HG03280 (cell line): ENCODE measurements around the gene PIP4K2C.
"Not testable (repeated sequence)": the region's sequence is repeated elsewhere in the genome, so short reads cannot be mapped to it uniquely, and the experiment has no call there.

Experiments used
- ATAC-seq: cut with Tn5 transposase; IDR thresholded peaks from one replicate; pipeline ENCODE4 v1.9.1; 2021; ENCODE audit warnings: mild to moderate bottlenecking, moderate library complexity; ENCODE audit not compliant: unreplicated experiment

Gene PIP4K2C

DNA sequence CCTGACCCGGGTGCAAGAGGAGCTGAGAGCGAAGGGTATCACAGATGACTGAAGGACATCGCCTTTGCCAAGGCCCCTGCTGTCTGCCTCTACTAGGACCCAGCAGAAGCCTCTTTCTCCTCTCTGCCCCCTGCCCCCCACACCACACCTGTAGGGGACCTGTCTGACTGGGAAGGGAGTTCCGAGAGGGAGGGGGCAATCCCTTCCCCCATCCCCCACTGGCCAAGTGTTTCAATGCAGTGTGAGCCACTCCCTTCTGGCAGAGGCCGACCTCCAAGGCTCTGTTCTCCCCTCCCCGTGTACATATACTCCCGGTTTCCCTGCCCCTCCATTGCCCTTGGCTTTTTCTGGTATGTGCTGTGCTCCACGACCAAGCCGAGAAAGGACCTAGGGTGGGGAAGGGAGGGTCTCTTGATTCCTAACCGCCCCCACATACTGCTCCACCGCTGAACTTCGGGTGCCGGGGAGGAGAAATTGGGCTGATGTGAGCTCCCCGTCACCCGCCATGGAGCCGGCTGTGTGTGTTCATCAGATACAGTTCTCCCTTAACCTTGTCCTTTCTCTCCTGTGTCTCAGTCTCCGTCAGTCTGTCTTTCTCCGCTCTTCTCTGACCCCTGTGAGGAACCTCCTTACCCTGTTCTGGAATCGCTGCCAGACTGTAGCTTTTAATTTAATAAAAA, 18.2 kb downstream of the PIP4K2C start:
- no peak for ATAC-seq

GRCh38 chr12:57609781-57610553, 19.0 kb downstream of the PIP4K2C start:
- no peak for ATAC-seq

GRCh38 chr12:57610554-57611107, 19.6 kb downstream of the PIP4K2C start:
- ATAC-seq = no peak

- ATAC-seq = peak; percentile 60
Measured at GRCh38 chr12:57611108-57611826, 20.3 kb downstream of the PIP4K2C start, which contains the start of gene ARHGEF25. TSS of gene ARHGEF25 (plus strand) at chr12:57611435. CDS start at chr12:57611895, 460 bp downstream.

DNA sequence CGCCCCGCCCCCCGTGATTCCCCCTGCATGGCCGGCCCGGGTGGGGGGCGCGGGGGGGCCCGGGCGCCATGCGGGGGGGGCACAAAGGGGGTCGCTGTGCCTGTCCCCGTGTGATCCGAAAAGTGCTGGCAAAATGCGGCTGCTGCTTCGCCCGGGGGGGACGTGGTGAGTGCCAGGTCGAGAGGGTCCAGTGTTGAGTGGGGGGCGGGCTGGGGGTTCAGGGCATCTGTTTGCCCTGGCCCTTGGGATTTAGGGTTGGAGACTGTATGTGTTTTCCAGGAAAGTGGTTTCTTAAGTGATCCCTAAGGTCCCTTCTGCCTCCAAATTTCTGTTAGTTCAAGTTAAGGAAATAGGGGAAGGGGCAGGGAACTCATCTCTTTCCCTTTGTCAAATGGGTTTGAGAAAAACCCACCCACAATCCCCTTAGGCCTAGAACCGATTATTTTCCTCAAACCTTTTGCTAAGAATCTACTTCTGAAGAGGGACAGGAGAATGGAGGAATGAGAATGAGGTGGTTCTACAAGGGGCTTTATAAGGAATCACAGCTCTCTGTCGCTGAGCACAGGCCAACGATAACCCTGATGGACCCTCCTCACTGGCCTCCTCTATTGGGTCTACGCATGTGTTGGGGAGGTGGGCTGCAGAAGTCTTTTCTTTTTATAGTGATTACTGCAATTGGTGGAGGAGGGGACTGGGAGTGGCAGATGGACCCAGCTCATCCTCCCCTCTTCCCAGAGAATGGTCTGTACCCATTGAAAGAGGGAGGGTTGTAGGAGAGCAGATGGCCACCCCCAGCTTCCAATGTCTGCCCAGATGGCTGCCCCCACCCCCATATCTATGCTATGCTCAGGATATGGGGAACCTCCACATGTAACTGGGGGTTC, 21.1 kb downstream of the PIP4K2C start:
- no peak for ATAC-seq

DNA sequence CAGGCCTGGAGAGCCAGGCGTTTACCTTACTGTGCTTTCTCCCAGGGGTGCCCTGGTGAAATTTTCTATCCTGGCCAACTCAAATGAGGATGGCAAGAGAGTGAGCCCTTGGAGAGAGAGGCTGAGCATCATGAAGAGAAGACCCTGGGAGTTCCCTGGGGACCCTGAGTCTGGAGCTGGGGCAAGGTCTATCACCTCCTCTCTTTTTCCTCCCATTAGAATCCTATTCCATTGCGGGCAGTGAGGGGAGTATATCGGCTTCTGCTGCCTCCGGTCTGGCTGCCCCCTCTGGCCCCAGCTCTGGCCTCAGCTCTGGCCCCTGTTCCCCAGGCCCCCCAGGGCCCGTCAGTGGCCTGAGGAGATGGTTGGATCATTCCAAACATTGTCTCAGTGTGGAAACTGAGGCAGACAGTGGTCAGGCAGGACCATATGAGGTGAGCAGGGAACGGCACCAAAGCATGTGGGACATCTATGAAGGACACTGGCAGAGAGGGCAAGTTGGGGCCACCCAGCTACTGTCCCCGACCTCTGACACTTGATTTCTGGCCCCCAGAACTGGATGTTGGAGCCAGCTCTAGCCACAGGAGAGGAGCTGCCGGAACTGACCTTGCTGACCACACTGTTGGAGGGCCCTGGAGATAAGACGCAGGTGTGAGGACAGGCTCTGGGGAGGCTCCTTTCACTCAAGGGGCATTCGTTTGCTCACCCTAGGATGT, 21.9 kb downstream of the PIP4K2C start:
- no peak for ATAC-seq

DNA sequence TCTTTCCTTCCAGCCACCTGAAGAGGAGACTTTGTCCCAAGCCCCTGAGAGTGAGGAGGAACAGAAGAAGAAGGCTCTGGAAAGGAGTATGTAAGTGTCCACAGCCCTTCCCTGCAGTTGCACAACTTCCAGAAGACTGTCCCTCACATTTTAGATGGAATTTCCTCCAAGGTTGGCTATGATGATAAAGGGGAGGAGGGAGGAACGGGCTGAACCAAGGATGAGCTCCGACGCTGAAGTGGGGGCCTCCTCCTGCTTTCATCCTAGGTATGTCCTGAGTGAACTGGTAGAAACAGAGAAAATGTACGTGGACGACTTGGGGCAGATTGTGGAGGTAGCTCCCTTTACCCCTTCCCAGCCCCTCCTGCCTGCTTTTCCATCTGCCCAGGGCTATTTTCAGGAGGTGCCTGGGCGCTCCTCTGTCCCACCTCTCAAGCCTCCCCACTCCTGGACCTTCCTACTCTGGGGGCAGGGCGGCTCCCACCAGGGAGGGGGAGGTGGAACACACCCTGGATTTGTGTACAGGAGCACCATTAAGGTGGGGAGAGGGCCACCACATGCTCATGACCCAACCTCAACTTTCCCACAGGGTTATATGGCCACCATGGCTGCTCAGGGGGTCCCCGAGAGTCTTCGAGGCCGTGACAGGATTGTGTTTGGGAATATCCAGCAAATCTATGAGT, 22.6 kb downstream of the PIP4K2C start:
- ATAC-seq = no peak

DNA sequence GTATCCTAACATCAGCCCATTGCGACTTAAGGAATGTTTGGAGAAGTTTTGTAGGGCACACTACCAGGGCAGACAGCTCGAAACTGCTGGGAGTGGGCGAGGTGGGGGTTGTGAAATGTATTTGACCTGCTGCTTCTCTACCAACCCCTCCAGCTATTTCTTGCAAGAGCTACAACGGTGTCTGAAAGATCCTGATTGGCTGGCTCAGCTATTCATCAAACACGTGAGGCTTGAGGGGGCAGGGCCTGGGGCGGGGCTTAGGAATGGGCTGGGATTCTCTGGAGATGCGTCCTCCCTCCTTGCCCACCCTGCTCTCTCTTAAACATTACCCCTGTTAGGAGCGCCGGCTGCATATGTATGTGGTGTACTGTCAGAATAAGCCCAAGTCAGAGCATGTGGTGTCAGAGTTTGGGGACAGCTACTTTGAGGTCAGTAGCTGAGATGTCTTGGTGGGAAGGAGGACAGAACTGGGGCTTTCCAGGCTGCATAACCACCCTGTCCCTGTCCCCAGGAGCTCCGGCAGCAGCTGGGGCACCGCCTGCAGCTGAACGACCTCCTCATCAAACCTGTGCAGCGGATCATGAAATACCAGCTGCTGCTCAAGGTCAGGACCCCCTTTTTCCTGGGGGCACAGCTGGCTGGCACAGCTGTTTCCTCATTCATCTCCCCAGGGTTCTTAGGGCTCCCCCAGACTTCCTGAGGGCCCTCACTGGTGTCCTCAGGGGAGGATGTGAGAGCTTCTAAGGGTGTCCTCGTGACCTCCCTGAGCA, 23.4 kb downstream of the PIP4K2C start:
- no peak for ATAC-seq

- no peak for ATAC-seq
Measured at GRCh38 chr12:57614948-57615500, 24.0 kb downstream of the PIP4K2C start.

GRCh38 chr12:57615637-57616036, 24.6 kb downstream of the PIP4K2C start:
- no peak for ATAC-seq

DNA sequence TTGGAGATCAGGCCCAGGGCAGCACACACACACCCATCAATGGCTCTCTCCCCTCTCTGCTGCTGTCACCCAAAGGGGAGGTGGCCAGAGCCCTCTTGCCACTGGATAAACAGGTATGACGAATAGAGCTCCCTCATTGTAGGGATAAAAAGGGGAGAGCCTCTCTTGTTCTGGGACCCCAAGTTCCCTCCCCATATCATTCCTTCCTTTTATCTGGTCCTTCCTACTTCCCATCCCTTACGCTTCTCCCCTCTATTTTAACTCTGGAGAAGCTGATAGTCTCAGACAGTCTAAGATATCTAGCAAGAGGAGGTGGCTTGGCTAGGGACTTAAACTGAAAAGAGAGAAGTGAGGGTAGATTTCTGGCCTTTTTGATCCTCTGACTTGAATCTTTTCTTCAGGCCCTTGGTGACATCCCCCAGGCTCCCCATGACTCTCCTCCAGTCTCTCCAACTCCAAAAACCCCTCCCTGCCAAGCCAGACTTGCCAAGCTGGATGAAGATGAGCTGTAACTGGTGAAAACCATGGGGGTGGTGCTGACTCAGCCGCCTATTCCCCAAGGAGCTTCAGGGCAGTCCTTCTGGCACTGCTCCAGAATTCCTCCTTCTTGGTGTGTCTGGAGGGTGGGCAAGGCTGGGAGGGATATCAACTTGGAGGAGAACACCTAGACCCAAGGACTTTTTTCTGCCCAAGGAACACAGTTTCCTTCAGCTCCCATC, 25.6 kb downstream of the PIP4K2C start:
- no peak for ATAC-seq

DNA sequence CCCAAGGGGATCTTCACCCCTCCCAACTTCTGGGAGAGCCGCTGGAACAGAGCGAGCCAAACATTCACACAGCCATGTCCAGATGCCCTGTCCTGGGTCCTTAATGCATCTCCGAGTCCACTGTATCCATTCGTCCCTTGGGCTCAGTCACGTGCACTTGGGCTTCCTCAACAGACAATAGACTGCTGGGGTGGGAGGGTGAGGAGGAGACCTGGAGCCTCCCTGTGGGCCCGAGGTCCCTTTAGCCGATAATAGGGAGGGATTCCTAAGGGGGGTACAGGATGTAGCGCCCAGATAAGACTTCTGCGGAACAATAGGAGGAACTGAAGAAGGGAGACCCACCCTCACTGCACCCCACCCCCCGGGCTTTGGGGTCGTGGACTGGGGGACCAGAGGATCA, 26.9 kb downstream of the PIP4K2C start:
- no peak for ATAC-seq

GRCh38 chr12:57618431-57618830, 27.4 kb downstream of the PIP4K2C start:
- ATAC-seq = not testable (repeated sequence)

GRCh38 chr12:57618966-57619433, 28.0 kb downstream of the PIP4K2C start:
- ATAC-seq = no peak

GRCh38 chr12:57619434-57620244, 28.6 kb downstream of the PIP4K2C start:
- no peak for ATAC-seq

DNA sequence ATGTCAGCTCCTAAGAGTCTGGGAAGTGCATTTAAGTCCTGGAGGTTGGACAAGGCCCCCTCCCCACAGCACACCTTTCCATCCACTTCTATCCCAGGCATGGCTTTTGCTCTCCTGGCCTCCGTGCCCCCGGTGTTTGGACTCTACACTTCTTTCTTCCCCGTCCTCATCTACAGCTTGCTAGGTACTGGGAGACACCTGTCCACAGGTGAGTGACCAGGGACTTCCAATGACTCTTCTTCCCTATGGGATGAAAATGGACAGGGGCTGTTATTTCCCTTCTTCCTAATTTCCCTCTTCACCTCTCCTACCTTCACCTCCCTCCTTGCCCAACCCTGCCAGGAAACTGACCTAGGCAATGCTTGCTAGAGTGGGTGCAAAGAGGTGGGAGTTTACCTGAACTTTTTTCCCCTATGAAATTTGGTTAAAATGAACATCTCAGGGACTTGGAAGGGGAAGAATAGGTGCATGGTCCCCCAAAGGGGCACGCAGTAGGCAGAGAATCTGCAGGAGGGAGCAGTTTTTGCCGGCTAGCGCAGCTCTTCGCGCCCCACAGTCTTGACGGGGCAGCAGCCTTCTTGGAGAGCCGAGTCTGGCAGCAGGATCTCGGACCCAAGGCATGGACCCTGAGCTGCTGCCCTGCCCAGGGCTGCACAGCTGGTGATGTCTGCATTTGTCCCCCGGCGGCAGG, 29.4 kb downstream of the PIP4K2C start:
- no peak for ATAC-seq
